Measurements from ENCODE around the gene CLDN19.
"Not testable (repeated sequence)": the region's sequence is repeated elsewhere in the genome, so short reads cannot be mapped to it uniquely, and the experiment has no call there.

Gene CLDN19

DNA sequence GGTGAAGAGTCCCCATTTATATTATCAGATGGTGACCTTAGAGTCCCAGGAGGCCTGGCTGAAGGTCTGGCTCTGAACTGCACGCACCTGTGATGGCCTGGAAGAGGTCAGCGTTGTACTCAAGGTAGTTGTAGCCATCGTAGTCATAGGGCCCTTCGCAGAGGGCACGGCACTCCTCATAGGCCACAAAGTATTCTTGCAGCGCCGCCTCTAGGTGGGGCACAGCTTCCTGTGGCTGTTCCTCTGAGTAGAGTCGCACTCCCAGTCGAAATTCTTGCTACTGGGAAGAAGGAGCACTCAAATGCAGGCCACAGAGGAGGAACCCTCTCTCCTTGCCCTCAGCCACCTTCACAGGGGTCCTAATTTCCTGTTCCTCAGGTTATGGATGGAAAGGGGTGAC is 19.1 kb upstream of the CLDN19 start:
- no peak for DNase-seq (ENCODE audit: low spot score)

DNA sequence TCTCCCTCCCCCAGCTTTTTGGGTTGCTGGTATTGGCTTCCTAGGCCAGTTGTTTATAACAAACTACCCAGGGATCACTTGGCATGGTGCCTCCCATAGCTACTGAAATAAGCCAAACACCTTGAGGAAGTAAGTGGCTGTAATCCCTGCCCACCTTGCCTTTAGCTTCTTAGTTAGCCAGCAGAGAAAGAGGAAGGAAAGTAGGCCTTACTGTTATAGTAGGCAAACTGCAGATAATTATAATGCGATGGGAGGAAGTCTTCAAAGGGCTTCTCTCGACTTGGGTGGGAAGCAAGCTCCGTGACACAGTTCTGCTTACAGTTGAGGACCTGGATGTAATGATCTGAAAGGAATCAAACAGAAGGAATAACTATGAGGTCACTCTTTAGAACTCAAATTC is 18.6 kb upstream of the CLDN19 start:
- no peak for DNase-seq (ENCODE audit: low spot score)

DNA sequence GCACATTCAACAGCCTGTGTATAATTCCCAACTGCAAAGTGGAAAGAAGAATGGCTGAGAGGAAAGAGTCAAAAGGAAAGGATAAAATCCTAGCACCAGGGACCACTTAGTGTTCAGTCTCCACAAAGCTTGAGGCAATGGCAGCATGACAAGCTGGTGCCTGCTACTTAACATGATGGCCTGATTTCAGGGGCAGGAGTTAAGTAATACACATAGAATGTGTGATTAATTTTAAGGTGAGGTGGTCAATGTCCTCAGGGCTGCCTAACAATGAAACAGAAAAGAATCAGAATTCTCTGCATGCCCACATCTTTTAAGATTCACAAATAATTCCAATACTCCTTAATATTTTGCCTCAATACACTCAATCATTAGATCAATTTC is 17.8 kb upstream of the CLDN19 start:
- DNase-seq (ENCODE audit: low spot score), result no peak

DNA sequence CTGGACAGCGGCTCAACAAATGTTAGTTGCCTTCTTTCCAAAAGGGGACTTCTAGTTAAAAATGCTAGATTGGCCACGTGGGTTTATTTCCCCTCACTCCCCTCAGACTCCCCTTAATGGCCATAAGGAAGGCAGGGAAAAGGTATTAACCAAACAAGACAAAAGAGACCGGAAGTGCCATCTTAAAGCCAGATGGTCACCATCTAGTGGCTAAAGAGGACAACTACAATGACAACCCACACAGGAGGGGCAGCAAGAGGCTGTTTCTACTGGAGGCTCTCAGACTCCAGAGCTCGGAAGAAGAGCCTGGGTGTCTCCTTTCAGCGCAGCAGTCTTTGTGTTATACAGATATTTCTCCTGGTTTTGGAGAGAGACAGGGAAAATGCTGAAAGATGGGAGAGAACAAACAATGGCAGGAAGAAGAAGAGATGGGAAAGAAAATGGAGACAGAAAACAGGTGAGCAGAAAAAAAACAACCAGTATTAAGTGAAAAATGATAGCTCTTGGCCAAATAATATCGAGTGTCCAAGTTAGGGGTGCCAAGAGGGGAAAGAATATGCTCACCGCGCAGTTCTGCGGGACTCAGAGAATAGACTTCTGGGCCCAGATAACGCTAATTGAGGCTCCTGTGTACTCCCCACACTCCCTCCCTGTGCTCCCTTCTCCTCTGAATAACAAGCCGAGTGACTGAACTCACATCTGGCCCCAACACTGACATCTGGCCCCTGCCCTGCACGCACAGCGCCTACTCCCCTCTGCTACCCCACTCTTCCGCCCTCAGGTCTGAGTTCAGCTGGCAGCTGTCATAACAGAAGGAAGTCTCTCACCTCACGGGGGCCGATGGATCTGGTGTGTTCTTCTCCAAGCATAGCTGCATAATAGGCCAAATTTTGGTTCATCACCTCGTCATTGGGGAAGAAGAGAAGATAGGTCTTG is 17.2 kb upstream of the CLDN19 start:
- DNase-seq (ENCODE audit: low spot score), result peak; percentile 74

DNA sequence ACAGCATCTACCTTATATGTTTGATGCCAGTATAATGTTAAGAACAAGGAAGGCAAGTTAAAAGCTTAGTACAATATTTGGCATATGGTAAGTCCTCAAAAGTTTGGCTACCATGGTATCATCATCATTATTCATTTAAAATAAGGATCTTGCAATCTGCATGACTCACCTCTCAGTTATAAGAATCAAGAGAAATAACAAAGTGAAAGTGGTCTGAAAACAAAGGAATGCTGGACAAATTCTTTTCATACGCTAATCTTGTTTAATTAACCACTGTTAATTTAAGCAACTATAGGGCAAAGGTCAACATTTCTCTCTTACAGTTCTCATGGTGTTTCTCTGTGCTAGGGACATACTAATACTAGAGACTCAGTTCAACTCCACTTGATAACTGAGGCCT is 13.0 kb upstream of the CLDN19 start:
- peak; percentile 56 for DNase-seq (ENCODE audit: low spot score)

DNA sequence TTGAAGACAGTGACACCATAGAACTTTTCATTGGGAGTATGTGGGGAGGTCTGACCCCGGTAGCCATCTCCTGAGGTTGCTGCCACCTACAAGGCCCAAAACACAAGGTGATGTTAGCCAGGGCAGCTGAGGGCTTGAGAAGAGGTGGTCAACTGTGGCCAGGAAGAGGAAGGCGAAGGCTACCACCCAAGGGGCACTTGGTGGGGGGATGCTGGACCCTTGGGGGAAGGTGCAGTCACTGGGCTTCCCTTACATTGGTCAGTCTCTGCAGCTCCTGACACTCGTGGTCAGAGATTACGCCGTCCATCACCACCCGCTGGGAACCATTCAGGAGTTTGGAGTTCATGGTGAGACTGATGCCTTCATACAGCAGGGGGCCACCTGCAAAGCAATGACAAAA is 12.2 kb upstream of the CLDN19 start:
- no peak for DNase-seq (ENCODE audit: low spot score)

DNA sequence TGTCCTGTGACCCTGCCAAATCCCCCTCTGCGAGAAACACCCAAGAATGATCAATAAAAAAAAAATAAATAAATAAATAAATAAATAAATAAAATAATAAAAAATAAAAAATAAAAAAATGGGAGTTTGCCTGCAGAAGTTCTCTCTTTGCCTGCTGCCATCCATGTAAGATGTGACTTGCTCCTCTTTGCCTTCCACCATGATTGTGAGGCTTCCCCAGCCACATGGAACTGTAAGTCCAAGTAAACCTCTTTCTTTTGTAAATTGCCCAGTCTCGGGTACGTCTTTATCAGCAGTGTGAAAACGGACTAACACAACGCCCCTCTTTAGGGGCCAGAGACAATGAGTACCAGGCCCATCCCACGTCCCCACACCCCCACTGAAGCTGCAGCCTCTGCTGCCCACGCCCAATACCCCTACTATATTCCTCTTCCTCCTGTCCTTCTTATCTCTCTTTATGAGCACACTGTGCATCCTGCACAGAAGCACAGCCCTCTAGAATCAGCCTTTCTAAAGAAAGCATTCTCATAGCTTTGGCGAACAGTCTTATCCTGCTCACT is 11.6 kb upstream of the CLDN19 start:
- not testable (repeated sequence) for DNase-seq (ENCODE audit: low spot score)

DNA sequence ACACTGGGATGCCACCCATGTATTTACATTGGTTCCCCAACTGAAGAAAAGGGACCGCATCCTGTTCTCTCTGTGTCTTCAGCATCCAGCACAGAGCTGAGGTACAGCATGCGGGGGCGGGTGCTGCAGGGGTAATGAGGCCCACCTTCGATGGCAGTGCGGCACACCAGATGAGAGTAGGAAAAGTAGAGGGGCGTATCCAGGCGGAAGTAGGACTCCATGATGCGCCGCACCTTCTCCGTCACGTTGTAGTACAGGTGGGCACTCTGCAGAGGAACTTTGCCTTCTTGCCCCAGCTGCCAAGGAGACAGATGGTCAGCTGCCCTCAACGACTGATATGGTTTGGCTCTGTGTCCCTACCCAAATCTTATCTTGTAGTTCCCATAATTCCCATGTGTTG is 10.0 kb upstream of the CLDN19 start:
- DNase-seq (ENCODE audit: low spot score), result no peak

DNA sequence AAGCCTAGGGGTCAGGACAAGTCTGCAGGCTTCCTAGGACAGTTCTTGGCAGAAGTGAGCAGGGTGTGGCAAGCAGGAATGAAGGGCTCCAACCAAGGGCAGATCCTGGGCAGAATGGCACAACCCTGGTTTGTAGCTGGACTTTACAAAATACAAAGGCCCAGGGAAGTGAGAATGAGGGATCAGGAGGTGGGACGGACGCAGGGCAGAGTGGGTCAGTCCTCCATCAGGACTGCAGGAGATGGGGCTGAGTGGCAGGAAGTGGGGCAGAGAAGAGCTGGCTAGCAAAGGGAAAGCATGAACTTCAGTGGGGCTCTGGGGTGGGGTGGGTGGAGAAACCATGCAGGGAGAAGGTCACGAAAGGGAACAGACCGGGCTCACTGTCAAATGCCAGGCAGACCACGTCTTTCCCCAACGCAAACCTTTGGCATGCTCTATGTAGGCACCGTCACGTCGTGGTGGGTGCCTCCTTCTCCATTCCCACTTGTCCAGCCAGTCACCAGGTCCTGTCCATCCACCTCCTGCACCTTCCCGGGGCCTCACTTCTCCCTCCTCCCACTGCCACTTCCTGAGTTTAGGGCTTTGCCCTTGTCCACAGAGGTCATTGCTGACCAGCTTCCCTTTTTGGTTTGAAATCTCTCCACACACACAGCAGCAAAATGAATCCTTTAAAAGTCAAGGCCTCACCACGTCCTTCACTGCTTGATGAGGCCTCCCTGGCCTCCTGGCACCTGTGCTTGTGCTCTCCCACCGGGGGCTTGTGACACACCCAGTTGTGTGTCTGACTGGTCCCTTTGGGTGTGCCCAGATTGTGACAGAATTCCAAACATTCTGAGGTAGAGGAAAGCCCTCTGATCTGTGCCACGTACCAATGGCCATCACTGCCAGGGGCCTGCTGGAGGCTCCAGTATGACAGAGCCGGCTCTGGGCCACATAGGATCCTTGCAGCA is 8.7 kb upstream of the CLDN19 start:
- DNase-seq (ENCODE audit: low spot score), result no peak

DNA sequence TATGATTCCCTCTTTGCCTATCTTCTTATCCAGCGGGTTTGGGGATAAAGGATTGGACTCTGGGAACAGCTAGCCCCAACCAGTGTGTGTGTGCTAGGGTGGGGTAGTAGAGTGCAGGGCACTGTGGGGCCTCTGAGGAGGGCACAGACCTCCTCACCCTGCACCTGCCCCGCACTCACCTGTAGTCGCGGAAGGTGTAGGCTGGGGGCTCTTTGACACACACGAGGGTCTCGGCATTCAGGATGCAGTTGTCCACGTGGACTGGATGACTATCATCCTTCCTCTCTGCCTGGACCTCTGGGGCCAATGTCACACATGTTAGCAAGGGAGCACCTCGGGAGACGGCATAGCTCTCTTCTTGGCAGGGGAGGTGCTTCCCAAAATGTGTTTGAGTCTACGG is 8.0 kb upstream of the CLDN19 start:
- no peak for DNase-seq (ENCODE audit: low spot score)

DNA sequence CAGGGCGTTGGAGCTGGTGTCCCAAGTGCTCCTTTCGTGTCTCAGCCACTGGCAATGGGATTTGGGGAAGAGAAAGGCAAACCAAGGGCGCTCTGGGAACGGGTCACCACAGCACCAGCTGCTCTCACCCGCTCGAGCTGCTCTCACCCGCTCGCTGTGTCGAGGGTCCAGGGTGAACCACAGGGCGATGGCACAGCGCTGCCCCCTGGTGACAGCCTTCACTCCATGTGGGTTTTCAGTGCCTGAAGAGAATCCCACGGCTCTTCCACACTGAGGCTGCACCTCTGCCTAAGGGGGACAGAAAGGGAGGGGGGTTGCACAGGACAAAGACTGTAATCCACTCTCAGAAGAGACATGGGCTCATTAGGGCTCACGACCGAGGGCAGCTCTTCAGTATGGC is 7.1 kb upstream of the CLDN19 start:
- peak; percentile 38 for DNase-seq (ENCODE audit: low spot score)

DNA sequence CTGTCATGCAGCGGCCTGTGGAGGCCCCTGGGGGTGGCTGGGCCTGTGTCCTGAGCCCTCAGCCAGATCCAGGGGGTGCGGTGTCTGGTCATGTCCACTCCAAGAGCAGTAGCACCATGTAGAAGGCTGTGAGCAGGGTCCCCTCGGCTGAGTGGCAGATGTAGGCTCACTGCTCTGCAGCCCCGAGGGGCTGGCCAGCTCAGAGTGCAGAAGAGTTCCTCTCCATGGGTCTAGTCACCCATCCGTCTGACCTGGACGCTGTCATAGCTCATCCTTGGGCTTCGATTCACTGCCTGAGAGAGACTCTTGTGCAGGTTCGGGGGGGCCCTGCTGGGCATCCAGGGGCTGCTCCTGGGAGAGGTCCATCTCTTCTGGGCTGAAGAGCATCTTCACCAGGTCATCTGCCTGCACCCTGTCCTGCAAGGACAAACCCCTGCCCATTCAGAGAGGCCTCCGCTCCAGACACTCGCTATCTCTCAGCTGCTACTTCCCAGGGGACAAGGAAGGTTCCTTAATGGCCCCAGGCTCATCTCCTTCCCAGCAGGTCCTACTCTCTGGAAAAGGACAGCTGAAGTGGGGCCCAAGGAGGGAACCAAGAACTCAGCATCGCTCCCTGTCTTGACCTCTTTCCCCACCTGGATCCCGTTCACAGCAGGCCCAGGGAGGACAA is 6.5 kb upstream of the CLDN19 start:
- no peak for DNase-seq (ENCODE audit: low spot score)

DNA sequence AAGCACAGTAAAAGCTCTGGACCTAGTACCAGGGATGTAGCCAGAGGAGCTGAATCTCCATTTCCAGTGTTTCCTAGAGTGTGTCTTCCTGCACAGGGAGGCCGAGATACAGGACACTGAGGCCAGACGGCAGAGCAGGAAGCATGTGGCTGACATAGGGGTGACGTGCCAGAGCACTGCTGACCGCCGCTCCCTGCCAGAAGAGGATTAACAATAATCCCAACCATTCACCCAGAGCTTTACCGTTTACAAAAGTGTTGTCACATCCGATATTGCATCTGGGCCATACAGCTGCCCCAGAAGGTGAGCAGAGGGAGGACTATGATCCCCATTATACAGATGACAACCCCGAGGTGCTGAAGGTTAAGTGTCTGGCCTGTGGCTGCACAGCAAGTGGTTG is 5.8 kb upstream of the CLDN19 start:
- DNase-seq (ENCODE audit: low spot score), result no peak

DNA sequence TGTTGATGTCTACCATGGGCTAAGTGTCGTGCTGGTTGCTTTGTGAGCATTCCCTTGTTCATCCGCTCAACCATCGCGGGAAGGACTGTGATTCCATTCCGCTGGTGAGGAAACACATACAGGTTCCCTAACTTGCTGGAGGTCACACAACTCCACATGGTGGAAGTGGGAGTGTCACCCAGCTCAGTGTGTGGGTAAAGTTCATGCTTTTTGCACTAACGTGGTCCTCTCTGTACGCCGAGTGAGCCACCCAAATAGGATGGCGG is 4.0 kb upstream of the CLDN19 start:
- no peak for DNase-seq (ENCODE audit: low spot score)

DNA sequence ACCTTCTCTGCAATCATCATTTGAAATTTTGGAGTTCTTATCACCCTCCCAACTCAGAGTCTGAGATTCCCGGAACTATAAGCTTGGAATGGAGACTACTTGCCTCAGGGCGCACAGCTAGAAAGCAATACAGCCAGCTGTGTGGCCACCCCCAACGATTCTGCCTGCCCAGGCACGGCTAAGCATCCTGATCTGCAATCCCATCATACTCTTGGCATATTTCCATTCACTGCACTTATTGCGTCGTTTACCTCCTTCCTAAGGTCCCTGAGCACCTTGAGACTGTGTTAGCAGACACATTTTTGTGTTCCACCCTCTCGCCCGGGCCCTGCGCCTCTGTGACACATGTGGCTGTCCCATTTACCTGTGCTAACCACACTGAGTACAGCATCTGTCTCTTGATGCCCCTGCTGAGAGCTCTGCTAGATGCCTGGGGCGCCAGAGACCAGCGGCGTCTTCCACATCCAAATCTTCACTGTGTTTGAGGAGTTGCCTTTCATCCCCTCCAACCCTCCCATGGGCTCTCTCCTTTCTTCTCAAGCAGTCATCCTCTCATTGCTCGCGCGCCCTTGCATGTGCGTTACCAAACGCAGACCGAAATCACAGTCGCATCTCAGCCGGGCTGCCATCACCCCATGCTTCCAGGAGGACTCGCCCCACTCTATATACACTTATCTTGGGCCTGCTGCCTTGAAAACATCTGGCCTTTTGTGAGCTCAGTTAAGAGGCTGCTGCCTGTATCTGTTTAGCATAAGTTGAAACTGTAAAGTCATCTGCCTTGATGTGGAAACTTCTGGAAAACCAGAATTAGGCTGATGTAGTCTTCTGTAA is 3.5 kb upstream of the CLDN19 start:
- DNase-seq (ENCODE audit: low spot score), result no peak

DNA sequence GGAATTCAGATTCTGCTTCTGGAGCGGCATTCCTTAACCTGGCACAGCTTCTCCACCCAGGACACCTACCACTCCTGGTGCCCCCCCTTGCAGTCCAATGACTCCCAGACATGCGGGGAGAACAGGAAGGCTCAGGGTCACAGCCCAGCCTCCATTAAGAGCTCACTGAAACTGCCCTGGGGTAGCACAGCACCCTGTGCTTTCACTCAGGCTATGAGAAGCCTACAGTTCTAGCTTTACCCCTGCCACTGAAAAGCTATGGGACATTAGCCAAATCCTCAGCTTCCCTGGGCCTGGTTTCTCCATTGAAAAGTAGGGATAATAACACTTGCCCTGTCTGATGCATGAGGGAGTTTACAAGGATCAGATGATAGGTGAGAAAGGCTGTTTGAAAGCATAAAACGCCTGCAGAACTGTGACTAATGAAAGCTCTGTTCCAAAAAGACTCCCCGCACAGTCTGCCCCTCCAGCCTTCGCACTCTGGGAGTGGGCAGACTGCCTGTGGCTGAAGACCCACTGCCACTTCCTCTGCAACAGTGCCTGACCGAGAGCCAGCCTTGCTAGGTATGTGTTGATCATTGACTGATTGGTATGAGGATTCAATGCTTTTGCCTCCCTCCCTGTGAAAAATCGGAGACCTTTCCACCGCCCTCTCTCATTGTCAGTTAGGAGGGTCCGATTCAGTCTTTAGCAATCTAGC is 2.7 kb upstream of the CLDN19 start:
- DNase-seq (ENCODE audit: low spot score), result no peak

DNA sequence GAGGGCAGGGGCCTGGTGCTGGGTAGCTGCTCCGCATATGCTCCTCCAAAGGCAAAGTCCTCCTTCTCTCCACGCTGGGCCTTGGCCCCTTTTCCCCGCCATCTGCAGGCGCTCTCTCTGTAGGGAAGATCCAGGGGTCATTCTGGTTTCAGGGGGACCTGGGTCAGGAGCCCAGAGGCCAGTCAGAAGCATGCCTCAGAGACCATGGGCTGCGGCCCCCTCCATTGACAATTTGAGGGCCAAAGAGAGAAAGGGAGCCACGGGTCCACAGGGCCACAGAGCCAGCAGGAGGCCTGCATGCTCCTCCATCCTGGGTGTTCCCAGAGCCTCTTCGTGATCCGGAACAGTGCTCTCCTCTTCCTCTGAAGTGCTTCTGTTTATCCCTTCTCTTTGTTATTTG is 2.1 kb upstream of the CLDN19 start:
- no peak for DNase-seq (ENCODE audit: low spot score)

DNA sequence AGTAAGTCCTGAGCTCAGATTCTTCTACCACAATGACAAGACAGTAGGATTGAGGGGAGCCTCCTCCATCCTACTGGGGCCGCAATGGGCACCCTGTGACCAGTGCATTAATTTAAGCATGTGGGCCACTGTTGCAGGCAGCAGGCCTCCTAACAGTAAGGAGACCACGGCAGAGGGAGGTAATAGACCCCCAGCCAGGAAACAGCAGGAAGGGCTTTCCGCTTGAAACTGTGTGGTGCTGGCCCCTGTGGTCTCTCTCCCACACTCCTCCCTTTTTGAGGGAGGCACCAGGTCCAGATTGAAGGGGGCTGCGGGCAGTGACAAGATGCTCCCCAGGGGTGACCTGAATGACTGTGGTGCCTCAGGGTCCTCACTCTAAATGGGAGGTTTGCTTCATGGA is 1.7 kb upstream of the CLDN19 start:
- no peak for DNase-seq (ENCODE audit: low spot score)

DNA sequence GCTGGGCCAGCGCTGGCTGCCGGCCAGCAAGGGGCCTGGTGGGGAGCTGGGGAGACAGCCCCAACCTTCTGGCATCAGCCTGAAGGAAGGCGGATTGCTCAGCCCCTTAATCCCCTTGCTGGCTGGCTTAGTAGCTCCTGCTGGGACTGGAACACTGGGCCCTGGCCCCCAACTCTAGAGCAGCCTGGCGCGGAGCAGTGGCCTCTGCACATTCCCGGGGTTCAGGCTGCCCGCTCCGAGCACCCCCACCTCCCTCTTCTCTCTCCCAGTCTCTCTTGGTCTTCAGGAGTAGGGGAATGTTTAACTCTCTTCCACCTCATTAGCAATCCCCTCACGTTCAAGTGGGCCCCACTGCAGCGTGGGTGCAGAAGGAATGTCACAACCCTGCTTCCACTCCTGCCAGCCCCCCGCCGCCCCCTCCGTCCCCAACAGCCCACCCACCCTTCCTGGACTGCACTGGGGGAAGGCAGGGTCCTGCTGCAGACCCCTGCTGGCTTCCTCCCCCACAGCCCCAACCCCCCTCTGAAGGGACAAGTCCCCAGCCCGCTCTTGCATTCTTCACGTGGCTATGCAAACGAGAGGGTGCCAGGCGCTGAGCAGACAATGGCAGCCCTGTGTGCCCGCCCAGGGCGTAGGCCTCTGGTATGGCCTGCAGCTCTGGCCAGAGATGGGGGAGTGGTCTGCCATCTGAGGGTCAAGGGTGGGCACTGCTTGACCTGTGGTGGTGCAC is 980 bp upstream of the CLDN19 start:
- no peak for DNase-seq (ENCODE audit: low spot score)

DNA sequence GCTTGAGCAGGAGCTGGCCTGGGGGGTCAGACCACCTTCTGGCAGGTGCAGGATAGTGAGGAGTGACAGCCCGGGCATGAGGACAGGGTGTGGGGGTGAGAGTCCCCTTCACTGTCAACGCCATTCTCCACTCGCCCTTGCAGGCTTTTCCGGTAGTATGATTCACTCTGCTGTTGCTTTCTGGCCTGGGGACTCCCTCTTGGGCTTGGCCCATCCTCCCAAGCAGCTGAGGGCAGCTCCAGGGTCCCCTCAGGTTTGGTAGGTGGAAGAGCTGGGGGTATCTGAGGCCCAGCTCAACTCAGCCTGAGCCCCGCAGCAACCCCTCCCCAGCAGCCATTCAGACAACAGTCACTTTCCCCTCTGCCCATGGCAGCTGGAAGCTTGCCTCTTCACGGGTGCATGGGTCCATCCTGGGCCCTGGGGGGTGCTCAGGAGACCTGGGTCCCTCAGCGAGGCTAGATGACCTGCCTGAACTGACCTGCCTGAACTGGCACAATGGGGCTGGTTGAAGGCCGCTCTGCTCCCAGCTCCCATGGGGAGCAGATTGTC is 1.3 kb downstream of the CLDN19 start:
- DNase-seq (ENCODE audit: low spot score), result no peak
